ENCODE data around the gene MIOS. TPM values are rescaled to one million over a fixed set of nuclear protein-coding genes. Genes with fewer than 3 reads are reported as not detected.

MIOS gene
- total and polyA plus RNA-seq, 4 donors = 7.4 to 35.6 (median 12.2) TPM

- no peak for TF ChIP-seq ZBTB33 (IDR thresholded peaks at IDR 0.05)
Measured at GRCh38 chr7:7628476-7628875, 61.8 kb downstream of the MIOS start (continued).

- H3K27ac ChIP-seq (ENCODE audit: low read depth in 1 of 2, low read length in 2 of 2) = no peak overlapping the region
- H3K4me3 ChIP-seq (ENCODE audit: low read depth in 1 of 3, low read length in 3 of 3) = no peak overlapping the region
- no peak for DNase-seq (ENCODE audit: low spot score)
- H3K36me3 ChIP-seq (ENCODE audit: control insufficient read depth in 4 of 4, insufficient read depth in 3 of 4, low read depth in 1 of 4, low read length in 3 of 4) = peaks cover 0 to 2% (median 0%) of the 10 kb centered on the region in 4 donors
- no peak for TF ChIP-seq EGR1 (IDR thresholded peaks at IDR 0.05; ENCODE audit: low read depth in 2 of 2)
- TF ChIP-seq RAD21 (IDR thresholded peaks at IDR 0.05) = no peak
- no peak overlapping the region for H3K9ac ChIP-seq (ENCODE audit: low read depth in 1 of 2, low read length in 2 of 2)
- no peaks in the 10 kb centered on the region for H3K27me3 ChIP-seq (ENCODE audit: control insufficient read depth in 4 of 4, insufficient read depth in 4 of 4, low read length in 3 of 4)
- WGBS = 93% methylated on average over 1 of the region's 1 CpG
- H3K4me1 ChIP-seq (ENCODE audit: control insufficient read depth in 4 of 4, insufficient read depth in 4 of 4, low read length in 3 of 4) = no peaks in the 10 kb centered on the region
- H3K9me3 ChIP-seq (ENCODE audit: control insufficient read depth in 4 of 4, low read length in 3 of 4) = no peaks in the 10 kb centered on the region
Measured at GRCh38 chr7:7630626-7631329, 64.1 kb downstream of the MIOS start.

DNA sequence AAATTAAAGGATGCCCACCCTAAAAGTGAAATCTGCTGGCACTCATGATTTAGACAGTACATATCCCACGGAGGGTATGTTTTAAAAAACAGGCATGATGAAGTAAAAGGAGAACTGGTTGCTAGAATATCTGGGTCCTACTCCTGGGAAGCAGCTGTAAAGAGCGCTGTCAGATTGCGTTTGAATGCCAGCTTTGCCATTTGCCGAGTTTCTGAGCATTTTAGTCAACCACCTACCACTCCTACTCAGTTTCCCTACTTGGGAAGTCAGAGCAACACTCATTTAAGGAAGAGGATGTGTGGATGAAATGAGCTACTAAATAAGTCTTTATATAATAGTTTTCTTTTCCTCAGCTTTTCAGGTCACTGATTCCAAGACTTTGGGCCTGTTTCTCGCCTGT lies 72.7 kb downstream of the MIOS start:
- Histone ChIP-seq H3K27ac (ENCODE audit: low read depth in 1 of 2, low read length in 2 of 2) (no peak overlapping the region), H3K27me3 (ENCODE audit: control insufficient read depth in 4 of 4, insufficient read depth in 4 of 4, low read length in 3 of 4) (no peaks in the 10 kb centered on the region)
- 26% methylated on average over 5 of the region's 5 CpGs for WGBS

More for the DNA sequence above, 72.7 kb downstream of the MIOS start:
- DNase-seq (ENCODE audit: low spot score) = no peak
- peaks cover 0 to 3% (median 2%) of the 10 kb centered on the region in 4 donors for H3K36me3 ChIP-seq (ENCODE audit: control insufficient read depth in 4 of 4, insufficient read depth in 3 of 4, low read depth in 1 of 4, low read length in 3 of 4)
- peaks cover 3 to 18% (median 14%) of the 10 kb centered on the region in 4 donors for H3K4me1 ChIP-seq (ENCODE audit: control insufficient read depth in 4 of 4, insufficient read depth in 4 of 4, low read length in 3 of 4)
- no peaks in the 10 kb centered on the region for H3K9me3 ChIP-seq (ENCODE audit: control insufficient read depth in 4 of 4, low read length in 3 of 4)
- peak overlapping the region in 1 of 2 donors; percentile 4 for H3K9ac ChIP-seq (ENCODE audit: low read depth in 1 of 2, low read length in 2 of 2)
- TF ChIP-seq RXRA (IDR thresholded peaks at IDR 0.05) = no peak
- no peak for TF ChIP-seq RAD21 (IDR thresholded peaks at IDR 0.05)
- no peak for TF ChIP-seq YY1 (IDR thresholded peaks at IDR 0.05)
- no peak for TF ChIP-seq EGR1 (IDR thresholded peaks at IDR 0.05; ENCODE audit: low read depth in 2 of 2)
- TF ChIP-seq SP1 (IDR thresholded peaks at IDR 0.05) = no peak
- TF ChIP-seq ZBTB33 (IDR thresholded peaks at IDR 0.05) = no peak
- TF ChIP-seq CTCF (IDR thresholded peaks at IDR 0.05; ENCODE audit: low read depth, low read length, missing input control) = no peak
- TF ChIP-seq FOXA1 (IDR thresholded peaks at IDR 0.05) = no peak
- TF ChIP-seq REST (IDR thresholded peaks at IDR 0.05) = no peak
- no peak for TF ChIP-seq HNF4G (IDR thresholded peaks at IDR 0.05)
- no peak for TF ChIP-seq HNF4A (conservative IDR thresholded peaks at IDR 0.05)
- no peak for TF ChIP-seq GABPA (IDR thresholded peaks at IDR 0.05 in 1 of 2, conservative IDR thresholded peaks at IDR 0.05 in 1 of 2)
- no peak for TF ChIP-seq NR2F2 (IDR thresholded peaks at IDR 0.05)
- peak overlapping the region; percentile 63 to 98 (median 91) for H3K4me3 ChIP-seq (ENCODE audit: low read depth in 1 of 3, low read length in 3 of 3)
